Fibroblast of mammary gland (primary cell): ENCODE data around the gene FBXL19.

Source experiments
- DNase-seq: peaks from one replicate; pipeline ENCODE4 v3.0.0-alpha.2; 2010; ENCODE audit warnings: low read depth
- H3K4me3 ChIP-seq: 2 replicates; pipeline ENCODE4 v1.5.1; 2011; ENCODE audit warnings: low read depth, mild to moderate bottlenecking, low read length, moderate library complexity; ENCODE audit not compliant: control insufficient read depth
- TF ChIP-seq, protein P1 (sequence below): conservative IDR thresholded peaks from 2 replicates; pipeline ENCODE4 v1.5.1; 2011; ENCODE audit warnings: low read depth, low read length, inconsistent platforms; ENCODE audit not compliant: control insufficient read depth, insufficient read depth

Gene FBXL19

DNA sequence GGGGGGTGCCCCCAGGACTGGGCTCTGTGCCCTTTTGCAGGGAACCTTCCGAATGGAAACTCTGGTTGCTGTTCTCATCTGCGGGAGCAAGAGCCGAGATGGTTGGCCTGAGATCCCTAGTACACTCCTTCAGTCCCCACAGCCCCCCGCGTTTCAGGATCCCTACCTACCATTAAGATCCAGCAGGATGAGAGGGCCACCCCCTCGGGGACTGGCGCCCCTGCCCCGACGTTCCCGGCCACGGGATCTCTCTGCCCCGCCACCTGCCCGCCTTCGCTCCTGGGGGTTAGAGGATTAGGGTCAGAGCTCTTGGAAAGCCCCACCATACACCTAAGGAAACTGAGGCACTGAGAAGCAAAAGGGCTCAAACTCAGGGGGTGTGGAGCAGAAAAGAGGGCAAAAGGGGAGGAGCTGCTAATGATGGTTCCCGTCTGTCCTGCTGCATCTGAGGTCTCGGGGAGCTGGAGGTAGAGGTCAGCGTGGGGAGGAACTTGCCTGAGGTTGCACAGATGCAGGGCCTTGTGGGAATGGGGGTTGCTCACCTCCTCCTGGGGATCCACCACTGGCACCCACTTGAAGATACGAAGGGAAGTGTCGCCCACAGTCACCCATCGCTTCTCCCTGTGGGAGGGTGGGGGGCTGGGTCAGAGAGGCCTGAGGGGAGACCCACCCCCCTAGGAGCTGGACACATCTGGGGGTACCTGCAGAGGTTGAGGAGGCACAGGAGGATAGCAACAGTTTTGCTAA lies 30.5 kb upstream of the FBXL19 start:
- TF ChIP-seq, protein P1, sequence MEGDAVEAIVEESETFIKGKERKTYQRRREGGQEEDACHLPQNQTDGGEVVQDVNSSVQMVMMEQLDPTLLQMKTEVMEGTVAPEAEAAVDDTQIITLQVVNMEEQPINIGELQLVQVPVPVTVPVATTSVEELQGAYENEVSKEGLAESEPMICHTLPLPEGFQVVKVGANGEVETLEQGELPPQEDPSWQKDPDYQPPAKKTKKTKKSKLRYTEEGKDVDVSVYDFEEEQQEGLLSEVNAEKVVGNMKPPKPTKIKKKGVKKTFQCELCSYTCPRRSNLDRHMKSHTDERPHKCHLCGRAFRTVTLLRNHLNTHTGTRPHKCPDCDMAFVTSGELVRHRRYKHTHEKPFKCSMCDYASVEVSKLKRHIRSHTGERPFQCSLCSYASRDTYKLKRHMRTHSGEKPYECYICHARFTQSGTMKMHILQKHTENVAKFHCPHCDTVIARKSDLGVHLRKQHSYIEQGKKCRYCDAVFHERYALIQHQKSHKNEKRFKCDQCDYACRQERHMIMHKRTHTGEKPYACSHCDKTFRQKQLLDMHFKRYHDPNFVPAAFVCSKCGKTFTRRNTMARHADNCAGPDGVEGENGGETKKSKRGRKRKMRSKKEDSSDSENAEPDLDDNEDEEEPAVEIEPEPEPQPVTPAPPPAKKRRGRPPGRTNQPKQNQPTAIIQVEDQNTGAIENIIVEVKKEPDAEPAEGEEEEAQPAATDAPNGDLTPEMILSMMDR, result no peak
- no peak for DNase-seq
- peak overlapping the region; percentile 78 for H3K4me3 ChIP-seq

DNA sequence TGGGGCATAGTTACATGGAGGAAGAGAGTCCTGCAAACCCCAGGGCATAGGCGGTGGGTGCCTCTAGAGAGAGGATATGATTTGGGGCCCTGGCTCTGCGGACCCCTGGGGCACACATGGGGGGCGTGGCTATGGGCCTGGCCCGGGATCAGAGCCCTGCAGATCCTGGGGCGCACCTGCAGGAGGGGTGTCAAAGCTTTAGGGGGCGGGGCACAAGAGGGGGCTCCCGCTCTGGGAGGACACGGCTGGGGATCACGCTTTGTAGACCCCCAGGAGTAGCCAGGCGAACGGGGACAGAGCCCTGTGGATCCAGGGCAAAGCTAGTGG lies 30.0 kb upstream of the FBXL19 start:
- peak overlapping the region; percentile 78 for H3K4me3 ChIP-seq
- TF ChIP-seq, protein P1, result no peak
- no peak for DNase-seq

DNA sequence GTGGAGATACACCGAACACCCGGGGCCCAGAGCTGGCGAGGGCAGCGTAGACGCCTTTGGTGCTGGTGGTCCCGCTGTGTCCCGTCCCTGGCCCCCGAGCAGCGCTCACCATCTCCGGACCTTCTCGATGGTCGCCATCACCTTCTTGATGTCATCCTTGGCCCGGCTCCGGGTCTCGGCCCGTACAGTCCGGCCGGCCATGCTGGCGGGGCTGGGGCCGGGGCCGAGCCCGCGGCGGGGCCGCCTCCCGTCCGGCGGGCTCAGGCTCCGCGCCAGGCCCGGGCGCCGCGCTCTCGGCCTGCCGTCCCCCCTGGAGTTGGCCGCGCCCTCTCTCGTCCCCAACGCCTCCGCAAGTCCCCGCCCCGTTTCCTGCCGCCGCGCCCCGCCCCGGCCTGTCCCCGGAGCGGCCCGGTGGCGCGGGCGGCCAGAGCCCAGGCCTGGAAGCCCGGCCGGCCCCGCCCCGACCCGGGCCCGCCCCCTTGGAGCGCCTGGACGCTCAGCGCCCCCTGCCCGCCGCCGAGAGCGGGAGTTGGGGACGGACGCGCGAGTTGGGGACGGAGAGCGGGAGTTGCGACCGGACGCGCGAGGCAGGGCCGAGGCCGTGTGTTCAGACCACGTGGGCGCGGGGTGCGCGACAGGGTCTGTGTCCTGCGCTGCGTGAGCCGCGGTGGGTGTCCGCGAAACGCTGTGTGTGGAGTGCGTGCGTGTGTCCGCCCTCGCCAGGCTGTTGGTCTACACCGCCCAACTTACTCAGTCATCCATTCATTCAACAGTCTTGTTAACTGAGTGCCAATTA lies 29.4 kb upstream of the FBXL19 start, which contains the start of gene BCL7C:
Gene BCL7C (minus strand): TSS at position 334 of the 796 bp plus-strand sequence. CDS start 133 bp downstream, at position 201.
- H3K4me3 ChIP-seq, result peak within 1 kb of the TSS; percentile 78
- DNase-seq, result peak; percentile 75
- TF ChIP-seq, protein P1, result no peak

DNA sequence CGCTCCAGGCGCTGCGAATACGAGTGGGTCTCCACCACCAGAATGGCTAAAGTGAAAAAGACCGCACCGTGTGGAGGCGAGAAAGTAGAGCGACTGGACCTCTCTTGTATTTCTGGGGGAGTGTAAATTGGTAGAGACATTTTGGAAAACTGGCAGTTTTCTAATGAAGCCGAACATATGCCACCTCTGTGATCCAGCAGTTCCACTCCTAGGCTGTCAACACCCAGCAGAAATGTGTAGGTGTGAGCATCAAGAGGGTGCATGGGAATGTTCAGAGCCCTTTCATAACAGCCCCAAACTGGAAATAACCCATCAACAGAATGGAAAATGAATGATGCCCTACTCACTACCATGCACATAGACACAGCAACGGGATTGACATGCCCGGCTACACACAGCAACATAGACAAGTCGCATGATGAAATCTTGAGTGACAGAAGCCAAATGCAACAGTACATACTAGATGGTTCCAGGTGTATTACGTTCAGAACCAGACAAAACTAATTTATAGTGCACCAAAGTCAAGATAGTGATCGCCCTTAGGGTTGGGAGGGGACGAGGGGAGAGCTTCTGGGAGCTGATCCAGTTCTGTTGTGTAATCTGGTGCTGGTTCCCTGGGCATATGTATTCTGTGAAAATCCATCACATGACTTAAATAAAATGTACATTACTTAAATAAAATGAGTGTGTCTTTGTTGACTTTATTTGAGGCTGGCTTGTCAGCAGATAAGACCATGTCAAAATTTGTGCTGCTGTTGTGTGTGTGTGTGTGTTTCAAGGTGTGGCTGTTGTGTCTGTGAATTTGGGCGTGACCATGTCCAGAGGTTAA lies 28.6 kb upstream of the FBXL19 start:
- H3K4me3 ChIP-seq, result peak overlapping the region; percentile 47
- DNase-seq, result no peak
- TF ChIP-seq, protein P1, result no peak

DNA sequence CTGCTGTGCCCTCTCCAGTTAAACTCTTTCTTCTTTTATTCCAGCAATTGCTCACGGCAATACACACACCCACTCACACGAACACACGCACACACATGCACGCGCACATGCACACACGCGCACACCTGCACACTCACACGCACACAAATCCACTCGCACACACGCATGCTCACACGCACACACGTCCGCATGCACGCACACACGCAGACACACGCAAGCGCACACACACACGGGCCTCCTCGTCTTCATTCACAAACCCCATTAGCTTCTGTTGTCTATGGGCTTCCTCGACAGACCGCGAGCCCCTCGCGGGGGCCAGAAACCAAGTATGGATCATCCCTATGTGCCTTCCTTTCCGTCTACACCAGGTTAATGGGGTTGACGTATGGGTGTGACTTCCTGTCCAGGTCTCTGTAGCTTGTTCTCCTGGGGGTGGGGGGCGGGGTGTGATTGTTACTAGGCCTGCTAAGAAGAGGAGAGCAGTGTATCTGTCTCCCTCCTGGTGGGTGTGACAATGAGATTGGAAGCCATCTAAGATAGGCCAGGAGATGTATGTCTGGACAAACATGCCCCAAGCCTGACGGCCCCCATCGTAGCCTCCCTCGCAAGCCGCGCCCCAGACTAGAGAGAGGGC lies 27.6 kb upstream of the FBXL19 start:
- H3K4me3 ChIP-seq, result peak overlapping the region; percentile 63
- TF ChIP-seq, protein P1, result no peak
- DNase-seq, result no peak
